H1 (cell line): ENCODE measurements around the gene SRF. TPM values are rescaled to one million over a fixed set of nuclear protein-coding genes. Genes with fewer than 3 reads are reported as not detected.

Experiments
- CTCF ChIA-PET: fragments of 300-600 bp; sonication (Branson Sonifier 250); formaldehyde crosslinking; loops from one replicate; lab custom pipeline; 2021; ENCODE audit not compliant: partially characterized antibody; lab: Charles Lee
- POLR2A ChIA-PET: fragments of 300-600 bp; sonication (Branson Sonifier 250); formaldehyde crosslinking; loops from one replicate; lab custom pipeline; 2021; ENCODE audit warnings: inconsistent platforms; ENCODE audit not compliant: partially characterized antibody; lab: Charles Lee
- DNase-seq, 2 experiments: peaks; one replicate each; pipeline versions ENCODE4 v3.0.0 to v3.0.0-alpha.2; 2010 to 2022; ENCODE audit warnings: low spot score in 2 of 2, low read depth in 1 of 2, mixed read lengths in 1 of 2
- FAIRE-seq: peaks from 2 replicates; lab custom pipeline; 2011; peaks lifted over from hg19 to GRCh38; lab: Jason Lieb, UNC
- H2AFZ ChIP-seq: 2 replicates; pipeline ENCODE4 v1.8.1; 2012; ENCODE audit warnings: low read length, inconsistent platforms
- H2AK5ac ChIP-seq: 2 replicates; pipeline ENCODE4 v1.6.1; 2013; ENCODE audit warnings: low read depth, low read length
- H2BK120ac ChIP-seq: replicated peaks from 2 replicates; pipeline ENCODE3; 2013; ENCODE audit warnings: low read depth, low read length, inconsistent platforms
- H2BK12ac ChIP-seq: 2 replicates; pipeline ENCODE4 v1.6.1; 2013; ENCODE audit warnings: low read depth, low read length
- H2BK15ac ChIP-seq: 2 replicates; pipeline ENCODE4 v1.6.1; 2013; ENCODE audit warnings: low read length
- H2BK20ac ChIP-seq: 2 replicates; pipeline ENCODE4 v1.6.1; 2013; ENCODE audit warnings: low read length
- H2BK5ac ChIP-seq: 2 replicates; pipeline ENCODE4 v1.6.1; 2013; ENCODE audit warnings: low read depth, low read length
- H3K14ac ChIP-seq: 2 replicates; pipeline ENCODE4 v1.6.1; 2013; ENCODE audit warnings: inconsistent platforms; ENCODE audit not compliant: insufficient read length
- H3K18ac ChIP-seq: 2 replicates; pipeline ENCODE4 v1.6.1; 2013; ENCODE audit warnings: low read length; ENCODE audit errors: extremely low read depth
- H3K23ac ChIP-seq: 2 replicates; pipeline ENCODE4 v1.6.1; 2013; ENCODE audit warnings: inconsistent platforms; ENCODE audit not compliant: insufficient read length
- H3K23me2 ChIP-seq: 2 replicates; pipeline ENCODE4 v1.6.1; 2013; ENCODE audit warnings: low read depth, low read length
- H3K27ac ChIP-seq: 2 replicates; pipeline ENCODE4 v1.6.1; 2011; ENCODE audit warnings: low read depth, low read length, inconsistent platforms
- H3K27me3 ChIP-seq, 4 experiments: replicated peaks in 1 of 4; 1 replicate in 1 of 4; 2 replicates in 3 of 4; pipeline versions ENCODE4 v1.6.1 to v1.8.1; 2011 to 2013; ENCODE audit warnings: low read length in 3 of 4, mild to moderate bottlenecking in 3 of 4, inconsistent platforms in 2 of 4, mixed read lengths in 2 of 4, moderate library complexity in 1 of 4; ENCODE audit not compliant: control insufficient read depth in 3 of 4, insufficient read depth in 3 of 4; ENCODE audit errors: extremely low read depth in 1 of 4
- H3K36me3 ChIP-seq, 4 experiments: 2 replicates each; pipeline versions ENCODE4 v1.6.1 to v1.8.1; 2011 to 2013; ENCODE audit warnings: mild to moderate bottlenecking in 4 of 4, low read length in 3 of 4, moderate library complexity in 2 of 4, control low read depth in 1 of 4, inconsistent platforms in 1 of 4; ENCODE audit not compliant: insufficient read depth in 4 of 4, control insufficient read depth in 2 of 4
- H3K4ac ChIP-seq: replicated peaks from 2 replicates; pipeline ENCODE3; 2013; ENCODE audit warnings: low read length, low read depth, mixed read lengths, inconsistent platforms; ENCODE audit not compliant: insufficient read length
- H3K4me1 ChIP-seq, 4 experiments: replicated peaks in 1 of 4; 1 replicate in 1 of 4; 2 replicates in 3 of 4; pipeline versions ENCODE4 v1.6.1 to v1.8.1; 2011 to 2013; ENCODE audit warnings: low read length in 3 of 4, inconsistent platforms in 2 of 4, mixed read lengths in 1 of 4; ENCODE audit not compliant: insufficient read depth in 4 of 4, control insufficient read depth in 3 of 4
- H3K4me2 ChIP-seq, 2 experiments: 2 replicates each; pipeline versions ENCODE4 v1.6.1 to v1.8.1; 2011 to 2013; ENCODE audit warnings: low read depth in 2 of 2, low read length in 2 of 2, control low read depth in 1 of 2, inconsistent platforms in 1 of 2, mild to moderate bottlenecking in 1 of 2; ENCODE audit not compliant: insufficient read depth in 1 of 2
- H3K4me3 ChIP-seq, 4 experiments: fragments of 200-600, 300-600 bp in 1 of 4; sonication (generic), shearing (Covaris generic), sonication (Bioruptor Twin) in 1 of 4; 2 replicates each; pipeline versions ENCODE4 v1.5.1 to v1.8.1; 2011 to 2016; ENCODE audit warnings: low read length in 4 of 4, low read depth in 3 of 4, control low read depth in 2 of 4, inconsistent platforms in 2 of 4, mild to moderate bottlenecking in 2 of 4, mixed read lengths in 1 of 4, moderate library complexity in 1 of 4; ENCODE audit not compliant: insufficient read depth in 2 of 4; ENCODE audit errors: extremely low read depth in 1 of 4
- H3K56ac ChIP-seq: replicated peaks from 2 replicates; pipeline ENCODE3; 2013; ENCODE audit warnings: low read depth, mild to moderate bottlenecking, mixed read lengths, low read length, inconsistent platforms; ENCODE audit not compliant: insufficient read length
- H3K79me1 ChIP-seq: 2 replicates; pipeline ENCODE4 v1.6.1; 2013; ENCODE audit warnings: low read depth, low read length, control low read depth
- H3K79me2 ChIP-seq, 2 experiments: 2 replicates each; pipeline versions ENCODE4 v1.6.1 to v1.8.1; 2012 to 2013; ENCODE audit warnings: low read length in 2 of 2, mild to moderate bottlenecking in 2 of 2, inconsistent platforms in 1 of 2; ENCODE audit not compliant: insufficient read depth in 2 of 2, control insufficient read depth in 1 of 2
- H3K9ac ChIP-seq, 4 experiments: replicated peaks in 1 of 4; 1 replicate in 1 of 4; 2 replicates in 3 of 4; pipeline versions ENCODE4 v1.6.1 to v1.8.1; 2011 to 2013; ENCODE audit warnings: low read depth in 3 of 4, low read length in 3 of 4, control low read depth in 2 of 4, mild to moderate bottlenecking in 2 of 4, moderate library complexity in 2 of 4, inconsistent platforms in 1 of 4; ENCODE audit errors: extremely low read depth in 1 of 4
- H3K9me3 ChIP-seq, 2 experiments: 2 replicates each; pipeline versions ENCODE4 v1.6.1 to v1.8.1; 2012 to 2013; ENCODE audit warnings: mild to moderate bottlenecking in 2 of 2, moderate library complexity in 2 of 2, control low read depth in 1 of 2, inconsistent platforms in 1 of 2, low read depth in 1 of 2, low read length in 1 of 2, mixed read lengths in 1 of 2; ENCODE audit not compliant: insufficient read depth in 2 of 2
- H4K20me1 ChIP-seq, 2 experiments: replicated peaks in 1 of 2; 2 replicates each; pipeline versions ENCODE3 to v1.8.1; 2011 to 2013; ENCODE audit warnings: inconsistent platforms in 2 of 2, low read length in 2 of 2, mild to moderate bottlenecking in 1 of 2; ENCODE audit not compliant: insufficient read depth in 2 of 2, control insufficient read depth in 1 of 2
- H4K5ac ChIP-seq: 2 replicates; pipeline ENCODE4 v1.6.1; 2013; ENCODE audit warnings: low read length, low read depth, mixed read lengths, inconsistent platforms; ENCODE audit not compliant: insufficient read length
- H4K8ac ChIP-seq: 2 replicates; pipeline ENCODE4 v1.8.0; 2013; ENCODE audit warnings: mild to moderate bottlenecking, moderate library complexity, low read length, inconsistent platforms; ENCODE audit not compliant: insufficient read depth; ENCODE audit errors: extremely low read depth
- H4K91ac ChIP-seq: replicated peaks from 2 replicates; pipeline ENCODE3; 2013; ENCODE audit warnings: low read length, mixed read lengths, inconsistent platforms; ENCODE audit not compliant: insufficient read length
- CTCF ChIP-seq, 3 experiments: IDR thresholded peaks; 1 replicate in 2 of 3; 2 replicates in 1 of 3; pipeline versions ENCODE4 v1.5.1 to v1.6.1; 2011; ENCODE audit warnings: low read length in 3 of 3, mild to moderate bottlenecking in 3 of 3, inconsistent platforms in 2 of 3, low read depth in 1 of 3, moderate library complexity in 1 of 3; ENCODE audit not compliant: insufficient read depth in 1 of 3; ENCODE audit errors: control extremely low read depth in 1 of 3
- RAD21 ChIP-seq, 2 experiments: IDR thresholded peaks in 1 of 2; conservative IDR thresholded peaks in 1 of 2; 2 replicates each; pipeline ENCODE4 v1.6.1; 2011; ENCODE audit warnings: low read depth in 2 of 2, low read length in 2 of 2, improper control_type of control experiment in 1 of 2, inconsistent platforms in 1 of 2, mild to moderate bottlenecking in 1 of 2, moderate library complexity in 1 of 2
- SAP30 ChIP-seq: fragments of 300-600 bp; sonication (generic); IDR thresholded peaks from 2 replicates; pipeline ENCODE4 v1.7.1; 2012; ENCODE audit warnings: low read length, moderate library complexity, mild to moderate bottlenecking, inconsistent platforms; ENCODE audit not compliant: insufficient read depth, insufficient replicate concordance
- WGBS, 2 experiments: shearing (Covaris generic) in 1 of 2; methylation state at CpG; one replicate each; pipeline versions ENCODE4 v1.1.6 to v1.1.7; 2013 to 2015; ENCODE audit warnings: low lambda C conversion rate in 2 of 2, mixed read lengths in 2 of 2, inconsistent platforms in 1 of 2, low coverage in 1 of 2, missing lambda C conversion rate in 1 of 2; ENCODE audit not compliant: insufficient replicate concordance in 2 of 2, insufficient coverage in 1 of 2, insufficient read length in 1 of 2; ENCODE audit errors: extremely low coverage in 1 of 2, missing lambda C conversion rate in 1 of 2; 5-methylcytosine and 5-hydroxymethylcytosine counted together
- polyA plus RNA-seq, 7 experiments: library from polyadenylated mRNA; depleted of rRNA in 3 of 7; stranded (reverse) in 5 of 7; unstranded in 2 of 7; fragments of >200 nt in 5 of 7; fragments of 200-250 nt in 2 of 7; gene quantifications; 1 replicate in 5 of 7; 2 replicates in 1 of 7; 4 replicates in 1 of 7; pipeline versions ENCODE4 v1.2.1 to v1.2.3, GENCODE V29; 2011 to 2013; ENCODE audit warnings: missing spikeins in 2 of 7, mixed read lengths in 2 of 7
- total RNA-seq: library from RNA; stranded (reverse); fragmentation: NEBNext Ultra II Directional; extraction: Animal tissue kit (Norgen Biotek cat#: 25700); gene quantifications from 2 replicates; pipeline ENCODE4 v1.2.1, GENCODE V29; 2021

SRF gene
- total and polyA plus RNA-seq, 2 of the 8 experiments (the other 6 are each of a cell fraction or from before 2014, with no cell fraction given), result 49.0 to 69.5 TPM

GRCh38 chr6:43211955-43212354 is 40.9 kb downstream of the SRF start:
- no peaks in the 10 kb centered on the region for H3K36me3 ChIP-seq
- no peak overlapping the region for H3K4me3 ChIP-seq
- no peak overlapping the region for H3K23ac ChIP-seq
- no peaks in the 10 kb centered on the region for H3K79me1 ChIP-seq
- TF ChIP-seq SAP30, result no peak
- peak; percentile 27 to 42; a peak in 2 of 4 replicates for TF ChIP-seq RAD21 (IDR thresholded peaks at IDR 0.05 in 1 of 2, conservative IDR thresholded peaks at IDR 0.05 in 1 of 2; ENCODE audit: low read depth in 2 of 2, low read length in 2 of 2)
- peak in 1 of 3 experiments; percentile 43; a peak in 1 of 4 replicates for TF ChIP-seq CTCF (IDR thresholded peaks at IDR 0.05; ENCODE audit: control extremely low read depth in 1 of 3, insufficient read depth in 1 of 3, low read depth in 1 of 3, low read length in 3 of 3)
- H3K79me2 ChIP-seq, result no peaks in the 10 kb centered on the region
- no peaks in the 10 kb centered on the region; a peak in 1 of 7 replicates for H3K4me1 ChIP-seq
- no peak overlapping the region for H3K56ac ChIP-seq
- FAIRE-seq (no peak), DNase-seq (no peak)
- no peak overlapping the region for H2BK12ac ChIP-seq
- no peak overlapping the region for H3K18ac ChIP-seq
- WGBS, 2 experiments, result 73% methylated on average over 1 of the region's 1 CpG; no CpG with 5 or more reads in 1 of the 2 experiments
- no peaks in the 10 kb centered on the region for H3K9me3 ChIP-seq
- H2BK15ac ChIP-seq, result no peak overlapping the region
- H4K5ac ChIP-seq, result no peak overlapping the region
- H3K4me2 ChIP-seq, result no peak overlapping the region
- H4K91ac ChIP-seq, result no peak overlapping the region
- H2BK20ac ChIP-seq, result no peak overlapping the region
- no peak overlapping the region for H2BK120ac ChIP-seq
- no peaks in the 10 kb centered on the region for H4K20me1 ChIP-seq
- POLR2A ChIA-PET, result interaction anchor here (1.1 to 1.2 kb wide), 2 partner anchors 38 to 41 kb away, joined by 3 to 5 read pairs; no protein-coding TSS in a partner anchor
- H2AK5ac ChIP-seq, result no peak overlapping the region
- no peaks in the 10 kb centered on the region for H3K27me3 ChIP-seq
- H3K14ac ChIP-seq, result no peak overlapping the region
- CTCF ChIA-PET, result interaction anchor here (1.0 to 4.9 kb wide), 5 partner anchors 11 to 123 kb away, joined by 3 to 33 read pairs (median 6); partner anchors contain the start of gene DNPH1
- no peak overlapping the region for H3K27ac ChIP-seq
- H2AFZ ChIP-seq, result no peak overlapping the region
- H3K23me2 ChIP-seq, result no peaks in the 10 kb centered on the region
- no peak overlapping the region for H3K4ac ChIP-seq
- H2BK5ac ChIP-seq, result no peak overlapping the region
- H3K9ac ChIP-seq, result no peak overlapping the region
- no peak overlapping the region for H4K8ac ChIP-seq
